HuH-7.5 (cell line): ENCODE results near the gene GARIN6.
"Not testable (repeated sequence)": the region's sequence is repeated elsewhere in the genome, so short reads cannot be mapped to it uniquely, and the experiment has no call there.

Source experiments
- DNase-seq: peaks from one replicate; pipeline ENCODE4 v3.0.0; 2011; ENCODE audit warnings: low spot score

GARIN6 gene

DNA sequence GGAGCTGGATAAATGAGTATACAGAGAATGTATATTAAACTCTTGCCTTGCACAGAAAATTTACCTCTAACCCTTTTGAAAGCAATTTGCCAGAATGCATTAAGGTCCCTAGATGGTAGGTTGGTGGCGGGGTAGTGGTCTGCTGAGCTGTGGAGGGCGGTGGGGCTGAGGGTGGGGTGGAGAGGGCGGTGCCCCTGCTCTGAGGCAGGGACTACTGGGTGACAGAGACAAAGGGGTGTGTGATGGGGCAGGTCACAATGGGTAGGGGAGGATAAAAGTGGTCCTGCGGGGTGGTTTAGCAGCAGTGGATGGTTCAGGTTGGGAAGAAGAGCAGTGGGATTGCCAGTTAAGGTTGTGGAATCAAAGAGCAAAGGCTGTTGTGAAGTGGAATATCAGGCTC lies at the start of gene GARIN6:
Gene GARIN6, plus strand, starts transcription at position 301 of the 400 bp plus-strand sequence. CDS start 422 bp downstream, outside the sequence.
- no peak for DNase-seq

DNA sequence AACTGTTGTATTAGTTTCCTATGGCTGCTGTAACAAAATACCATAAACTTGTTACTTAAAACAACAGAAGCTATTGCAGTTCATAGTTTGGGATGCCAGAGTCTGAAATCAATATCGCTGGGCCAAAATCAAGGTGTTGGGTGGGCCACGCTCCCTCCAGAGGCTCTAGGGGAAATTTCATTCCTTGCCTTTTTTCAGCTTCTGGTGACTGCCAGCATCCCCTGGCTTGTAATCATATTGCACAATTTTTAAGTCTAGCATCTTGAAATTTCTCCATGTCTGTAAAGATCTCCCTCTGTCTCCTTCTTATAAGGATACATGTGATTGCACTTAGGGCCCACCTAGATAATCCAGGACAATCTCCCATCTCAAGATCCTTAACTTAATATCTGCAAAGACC lies 48.8 kb upstream of the GARIN6 start:
- DNase-seq: no peak

DNA sequence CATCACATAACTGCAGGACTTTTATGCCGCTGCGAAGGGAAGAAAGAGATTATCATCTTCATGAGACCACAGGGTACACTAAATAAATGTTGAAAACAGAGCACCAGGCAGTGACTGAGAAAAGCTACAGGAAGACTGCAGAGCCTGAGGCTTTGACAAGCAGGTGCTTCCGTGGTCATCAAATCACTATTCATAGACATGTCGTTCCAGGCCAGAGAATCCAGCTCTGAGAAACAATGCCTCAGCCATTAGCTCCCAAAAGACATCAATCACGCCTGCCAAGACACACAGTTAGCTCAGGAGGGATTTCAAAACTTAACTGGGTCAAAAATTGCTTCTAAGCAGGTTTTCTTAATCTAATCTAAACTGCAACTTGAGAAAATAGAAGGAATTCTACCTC lies 47.2 kb upstream of the GARIN6 start:
- DNase-seq: no peak

DNA sequence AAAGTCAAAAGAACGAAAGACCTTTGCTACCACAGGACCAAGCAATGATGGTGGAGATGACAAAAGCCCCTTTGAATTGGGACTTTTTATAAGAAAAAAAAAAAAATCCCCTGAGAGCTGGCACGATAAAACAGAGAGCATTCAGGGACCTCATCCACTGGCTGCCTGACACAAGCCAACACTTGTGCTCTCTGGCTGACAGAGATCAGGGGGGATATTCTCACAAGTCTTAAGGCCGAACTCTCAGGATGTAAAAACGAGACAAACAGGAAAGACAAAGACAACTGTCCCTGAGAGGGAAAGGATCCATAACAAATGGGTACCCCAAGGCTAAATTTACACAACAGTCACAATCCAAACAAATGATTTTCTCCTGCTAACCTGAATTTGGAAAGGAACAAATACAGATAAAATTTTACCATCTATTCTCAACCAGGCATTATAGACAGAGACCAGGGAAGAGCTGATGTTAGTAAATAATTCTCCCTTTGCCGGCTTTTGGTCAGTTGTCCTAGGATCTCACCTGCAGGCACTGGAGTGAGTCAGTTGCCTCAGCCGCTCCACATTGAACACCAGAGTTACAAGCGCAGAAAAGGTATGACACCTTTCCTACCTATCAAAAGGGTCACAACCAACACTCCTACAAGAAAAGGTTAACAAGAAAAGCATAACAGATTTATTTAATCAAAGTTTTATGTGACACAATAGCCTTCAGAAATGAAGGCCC lies 37.9 kb upstream of the GARIN6 start:
- no peak for DNase-seq

DNA sequence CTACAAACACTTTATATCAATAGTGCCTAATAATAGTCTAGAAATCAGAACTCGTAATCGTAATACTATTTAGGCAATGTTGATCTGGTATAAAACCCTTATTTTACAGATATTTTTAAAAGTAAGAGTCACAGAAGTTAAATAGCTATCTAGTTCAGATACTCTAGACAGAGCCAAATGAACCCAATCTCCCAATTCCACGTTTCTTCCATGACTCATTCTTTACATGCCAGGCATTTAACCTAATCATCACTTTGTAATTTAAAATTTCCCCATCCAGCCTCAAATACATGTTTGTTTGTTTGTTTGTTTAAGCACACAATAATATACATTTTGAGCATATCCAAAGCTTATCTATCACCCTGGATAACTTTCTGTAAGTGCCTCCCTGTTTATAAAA lies 36.4 kb upstream of the GARIN6 start:
- DNase-seq: no peak

DNA sequence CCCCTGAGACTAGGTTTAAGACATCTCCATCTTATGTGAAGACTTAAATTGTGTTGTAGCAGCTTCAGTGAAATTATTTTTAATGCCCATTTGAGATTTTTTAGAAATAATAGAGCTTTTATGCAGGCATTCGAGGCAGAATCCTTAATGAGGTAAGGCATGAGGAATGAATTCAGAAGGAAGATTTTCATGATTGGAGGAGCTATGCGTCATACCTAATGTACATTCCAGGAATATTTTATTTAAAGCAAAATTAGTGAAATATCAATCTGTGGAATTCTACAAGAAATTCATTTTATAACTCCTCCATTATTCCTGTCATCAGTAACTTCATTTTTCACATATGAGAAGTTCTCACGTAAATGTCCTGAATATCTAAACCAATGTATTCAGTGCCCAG lies 36.0 kb upstream of the GARIN6 start:
- no peak for DNase-seq

DNA sequence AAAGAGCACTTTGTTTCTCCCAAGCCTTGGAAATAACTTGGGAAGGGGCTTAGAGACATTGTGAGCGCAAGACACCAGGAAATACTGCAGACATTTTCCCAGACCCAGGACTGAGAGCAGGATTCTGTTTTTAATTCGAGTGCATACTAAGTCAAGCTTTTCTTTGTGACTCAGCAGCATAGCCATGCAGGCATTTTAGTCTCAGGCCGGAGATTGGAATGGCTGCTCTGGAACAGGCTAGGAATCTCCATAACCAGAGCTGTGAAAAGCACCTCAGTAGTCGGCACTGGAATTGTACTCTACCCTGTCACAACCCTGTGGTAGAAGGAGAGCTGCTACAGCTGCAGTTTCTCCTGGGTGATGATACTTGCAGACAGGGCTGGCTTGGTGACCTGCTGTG lies 28.9 kb upstream of the GARIN6 start:
- DNase-seq: no peak

DNA sequence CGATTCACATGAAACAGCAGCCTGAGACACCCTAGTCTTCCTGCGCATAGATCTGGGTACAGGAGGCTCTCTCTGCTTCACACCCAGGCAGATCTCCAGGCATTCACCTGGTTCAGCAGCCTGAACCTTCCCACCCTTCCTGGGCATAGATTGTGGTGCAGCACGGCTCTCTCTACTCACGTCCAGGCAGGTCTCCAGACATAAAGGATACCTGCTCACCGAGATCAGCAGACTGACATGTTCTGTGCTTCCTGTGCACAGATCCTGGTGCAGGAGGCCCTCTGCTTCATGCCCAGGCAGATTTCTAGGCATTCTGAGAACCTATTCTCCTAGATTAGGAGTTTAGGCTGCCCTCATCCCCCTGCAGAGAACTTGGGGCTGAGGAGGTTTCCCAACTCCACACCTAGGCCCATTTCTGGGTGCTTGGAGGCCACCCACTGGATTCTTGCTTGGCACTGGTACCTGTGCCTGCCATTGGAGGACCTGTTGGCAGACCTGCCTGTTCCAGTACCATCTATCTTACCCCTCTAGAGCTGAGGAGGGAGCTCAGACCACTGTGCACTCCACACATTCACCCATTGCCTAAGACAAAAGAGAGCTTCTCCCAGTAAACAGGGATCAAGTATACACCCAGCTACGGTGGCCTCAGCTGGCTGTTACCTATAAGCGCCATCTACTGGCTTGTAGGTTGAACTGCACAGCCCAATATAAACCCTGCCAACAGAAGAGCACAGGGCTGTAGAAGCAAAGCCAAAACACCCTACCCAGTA lies 28.0 kb upstream of the GARIN6 start:
- no peak for DNase-seq

DNA sequence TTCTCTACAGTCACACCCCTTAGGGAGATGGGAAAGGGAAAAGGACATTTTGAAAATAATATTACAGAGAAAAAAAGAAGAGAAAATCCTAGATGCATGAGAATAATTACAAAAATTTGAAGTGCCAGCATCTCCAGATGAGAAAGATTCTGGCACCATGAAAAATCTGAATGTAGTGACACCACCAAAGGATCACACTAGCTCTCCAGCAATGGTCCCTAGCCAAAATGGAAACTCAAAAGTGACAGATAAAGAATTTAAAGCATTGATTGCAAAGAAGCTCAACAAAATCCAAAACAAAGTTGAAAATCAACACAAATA lies 27.4 kb upstream of the GARIN6 start:
- DNase-seq: no peak

DNA sequence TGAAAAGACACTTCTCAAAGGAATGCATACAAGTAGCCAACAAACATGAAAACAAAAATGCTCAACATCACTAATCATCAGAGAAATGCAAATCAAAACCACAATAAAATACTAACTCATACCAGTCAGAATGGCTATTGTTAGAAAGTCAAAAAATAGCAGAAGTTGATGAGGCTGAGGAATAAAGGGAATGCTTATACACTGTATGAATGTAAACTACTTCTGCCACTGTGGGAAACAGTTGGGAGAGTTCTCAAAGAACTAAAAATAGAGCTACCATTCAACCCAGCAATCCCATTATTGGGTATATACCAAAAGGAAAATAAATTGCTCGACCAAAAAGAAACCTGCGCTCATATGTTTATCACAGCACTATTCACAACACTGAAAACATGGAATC lies 23.0 kb upstream of the GARIN6 start:
- not testable (repeated sequence) for DNase-seq

DNA sequence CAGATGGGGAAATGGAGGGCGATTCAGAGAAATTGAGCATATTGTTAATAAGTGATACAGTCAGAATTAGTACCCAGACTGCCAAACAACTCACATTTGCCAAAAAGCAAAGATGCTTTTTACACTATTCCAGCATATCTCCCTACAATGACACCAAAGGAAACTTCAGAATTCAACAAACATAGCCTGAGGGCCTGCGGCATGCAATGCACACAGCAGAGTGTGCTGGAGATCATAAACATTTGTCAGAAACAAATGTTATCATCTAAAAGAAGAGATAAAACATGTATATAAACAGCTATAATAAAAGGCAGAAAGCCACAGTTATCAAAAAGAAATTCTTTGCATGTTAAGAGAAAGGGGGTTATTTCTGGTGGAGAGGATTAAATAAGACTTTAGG lies 20.1 kb upstream of the GARIN6 start:
- DNase-seq: no peak

DNA sequence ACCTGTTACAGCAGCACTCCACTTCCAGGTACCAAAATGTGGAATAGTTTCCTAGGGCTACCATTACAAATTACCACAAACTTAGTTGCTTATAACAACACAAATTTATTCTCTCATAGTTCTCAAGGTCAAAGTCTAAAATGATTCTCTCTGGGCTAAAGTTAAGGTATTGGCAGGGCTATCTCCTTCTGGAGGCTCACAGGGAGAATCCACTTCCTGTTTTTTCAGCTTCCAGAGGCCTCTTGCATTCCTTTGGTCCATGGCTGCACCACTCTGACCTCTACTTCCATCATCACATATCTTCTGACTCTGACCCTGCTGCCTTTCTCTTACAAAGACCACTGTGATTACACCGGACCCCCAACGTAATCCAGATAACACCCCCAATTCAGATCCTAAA lies 2.9 kb upstream of the GARIN6 start:
- no peak for DNase-seq

DNA sequence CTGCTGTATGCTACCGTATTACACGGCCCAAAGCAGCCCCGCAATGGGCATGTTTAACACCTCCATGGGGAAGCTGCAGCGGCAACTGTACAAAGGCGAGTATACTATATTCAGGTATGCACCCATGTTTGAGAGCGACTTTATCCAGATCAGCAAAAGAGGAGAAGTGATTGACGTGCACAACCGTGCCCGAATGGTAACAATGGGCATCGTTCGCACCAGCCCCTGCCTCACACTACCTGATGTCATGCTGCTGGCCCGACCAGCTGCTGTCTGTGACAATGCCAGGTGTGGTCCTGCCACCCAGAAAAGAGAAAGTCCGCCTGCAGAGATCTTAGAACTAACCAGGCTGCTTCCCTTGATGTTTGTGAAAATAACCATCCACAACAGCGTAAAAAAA lies 630 bp downstream of the GARIN6 start:
- DNase-seq: no peak

DNA sequence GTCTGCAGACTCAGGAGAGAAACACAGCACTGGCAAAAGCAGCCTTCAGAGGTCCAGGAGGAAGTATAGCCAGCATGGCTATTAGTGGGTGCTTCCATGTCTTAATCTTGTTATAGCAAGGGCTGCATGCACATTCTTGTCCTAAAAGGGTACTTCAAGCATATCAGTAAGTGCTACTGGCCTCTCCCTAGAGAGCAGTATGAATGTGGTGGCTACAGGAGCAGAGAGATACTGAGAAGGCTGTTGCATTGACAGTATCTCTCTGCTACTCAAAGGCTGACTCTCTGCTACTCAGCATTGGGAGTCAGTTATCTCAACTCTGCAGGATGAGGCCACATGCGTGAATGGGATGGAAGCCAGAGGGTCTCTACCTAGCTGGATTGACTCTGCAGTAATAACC lies 2.0 kb downstream of the GARIN6 start:
- DNase-seq: no peak

DNA sequence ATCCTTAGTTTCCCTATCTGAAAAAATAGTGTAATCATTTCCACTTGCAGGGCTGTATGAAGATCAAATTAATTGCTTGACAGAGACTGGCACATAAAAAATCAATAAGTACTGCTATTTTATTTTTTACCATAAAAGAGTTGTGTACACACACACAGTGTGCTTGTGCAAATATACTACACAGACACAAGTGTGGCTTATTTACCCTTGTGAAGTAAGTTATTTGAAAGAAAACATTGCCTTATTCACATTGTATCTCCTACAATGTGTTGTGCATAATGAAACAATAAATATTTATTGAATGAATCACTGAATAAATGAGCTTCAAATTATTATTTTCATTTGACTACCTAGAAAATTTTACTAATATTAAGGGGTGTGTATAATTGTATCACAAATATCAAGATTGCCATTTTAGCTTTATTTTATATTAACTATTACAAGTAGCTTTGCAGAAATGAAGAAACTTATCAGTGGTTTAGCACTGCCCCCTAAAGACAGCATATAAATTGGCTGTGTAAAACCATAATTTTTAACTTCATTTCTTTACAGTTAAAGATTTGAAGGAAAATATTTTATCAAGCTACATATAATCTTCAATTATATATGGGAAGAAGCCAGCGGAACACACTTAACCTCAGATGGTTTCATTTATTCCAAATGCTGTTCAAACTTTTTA lies 11.3 kb downstream of the GARIN6 start:
- no peak for DNase-seq

DNA sequence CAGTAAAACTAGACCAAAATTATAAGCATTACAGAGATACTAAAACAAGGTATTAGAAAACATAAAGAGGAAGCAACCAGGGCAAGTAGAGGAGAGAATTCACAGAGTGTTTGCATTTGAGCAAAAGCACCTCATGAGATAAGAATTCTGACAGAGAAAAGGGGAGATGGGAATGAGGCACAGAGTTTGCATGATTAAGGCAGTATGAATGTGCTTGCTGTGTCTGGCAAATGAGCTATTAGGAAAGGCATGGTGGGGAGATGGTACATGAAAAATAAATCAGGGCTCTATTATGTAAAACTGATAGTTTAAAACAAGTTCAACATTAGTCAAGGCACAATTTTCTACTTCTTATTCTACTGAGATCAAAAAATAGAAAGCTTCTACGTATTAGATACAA lies 23.1 kb downstream of the GARIN6 start:
- DNase-seq: no peak

DNA sequence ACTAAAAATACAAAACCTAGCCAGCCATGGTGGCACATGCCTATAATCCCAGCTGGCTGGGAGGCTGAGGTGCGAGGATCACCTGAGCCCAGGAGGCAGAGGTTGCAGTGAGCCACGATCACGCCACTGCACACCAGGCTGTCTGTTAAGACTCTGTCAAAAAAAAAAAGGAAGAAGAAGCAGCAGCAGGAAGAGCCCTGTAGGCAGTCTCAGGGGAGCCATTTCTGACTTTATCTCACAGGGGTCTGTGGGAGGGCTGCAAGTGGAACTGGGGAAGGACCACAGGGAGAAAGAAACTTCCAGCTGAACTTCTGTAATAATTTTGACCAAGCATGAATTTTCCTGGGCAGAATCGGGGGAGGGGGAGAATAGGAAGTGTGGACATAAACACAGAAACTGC lies 32.7 kb downstream of the GARIN6 start:
- DNase-seq: no peak

DNA sequence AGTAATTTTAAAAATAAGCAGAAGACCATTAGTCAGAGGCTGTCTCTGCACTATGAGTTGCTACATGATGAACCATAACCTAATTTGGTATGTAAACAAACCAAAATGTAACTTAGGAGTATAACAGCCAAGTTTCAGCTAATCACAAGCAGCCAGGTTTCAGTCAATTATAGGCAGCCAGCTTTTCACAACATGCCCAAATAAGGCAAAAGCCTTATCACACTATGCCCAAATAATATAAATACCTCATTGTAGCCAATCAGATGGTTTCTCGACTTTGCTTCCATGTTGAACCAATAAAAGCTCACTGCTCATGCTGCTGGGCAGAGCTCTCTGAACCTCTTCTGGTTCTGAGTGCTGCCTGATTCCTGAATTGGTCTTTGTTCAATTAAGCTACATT lies 38.6 kb downstream of the GARIN6 start:
- no peak for DNase-seq

DNA sequence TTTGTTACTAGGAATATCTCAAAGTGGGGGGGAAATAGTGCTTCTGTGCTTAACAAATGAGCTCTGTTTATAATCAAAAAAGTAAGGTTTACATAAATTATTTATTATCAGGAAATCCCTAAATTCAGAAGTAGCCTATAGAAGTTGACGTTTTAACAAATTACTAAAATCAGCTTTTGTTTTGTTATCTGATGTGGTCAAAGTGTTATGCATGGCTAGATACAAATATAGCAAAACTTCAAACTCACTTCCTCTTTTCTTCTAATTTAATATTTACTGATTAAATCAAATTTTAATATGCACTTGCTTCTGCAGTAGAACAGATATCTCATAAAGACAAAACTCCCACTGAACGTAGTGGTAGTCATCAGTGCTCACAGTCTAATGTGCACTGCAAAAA lies 47.5 kb downstream of the GARIN6 start:
- DNase-seq: no peak
